Upper lobe of right lung (tissue), 1 donor: ENCODE measurements around the gene HORMAD1. TPM values are rescaled to one million over a fixed set of nuclear protein-coding genes. Genes with fewer than 3 reads are reported as not detected.
"Not testable (repeated sequence)": the region's sequence is repeated elsewhere in the genome, so short reads cannot be mapped to it uniquely, and the experiment has no call there.

ENCODE experiments used
- ATAC-seq: fragments of 200-7000 bp; cut with Tn5 transposase; one replicate; pipeline ENCODE4 v1.9.1; 2020; ENCODE audit warnings: mild to moderate bottlenecking, moderate library complexity
- DNase-seq: peaks from one replicate; pipeline ENCODE4 v3.0.0-alpha.2; 2020
- H3K27ac ChIP-seq: fragments of 200-600 bp; one replicate; pipeline ENCODE4 v1.8.0; 2022
- H3K27me3 ChIP-seq: fragments of 200-600 bp; one replicate; pipeline ENCODE4 v1.8.0; 2022; ENCODE audit warnings: mild to moderate bottlenecking
- H3K36me3 ChIP-seq: fragments of 200-600 bp; one replicate; pipeline ENCODE4 v1.8.0; 2022
- H3K4me1 ChIP-seq: fragments of 200-600 bp; one replicate; pipeline ENCODE4 v1.8.0; 2022
- H3K4me3 ChIP-seq: fragments of 200-600 bp; one replicate; pipeline ENCODE4 v1.8.0; 2022; ENCODE audit warnings: mild to moderate bottlenecking
- H3K9me3 ChIP-seq: fragments of 200-600 bp; one replicate; pipeline ENCODE4 v1.8.0; 2022
- intact Hi-C: fragments of 100-400 bp; cut with DNase I; formaldehyde crosslinking; loops from one replicate; pipeline ENCODE4 v1.11.0; 2022
- total RNA-seq: library from RNA; stranded (reverse); fragmentation: NEBNext Ultra II Directional; extraction: Animal tissue kit (Norgen Biotek cat#: 25700); gene quantifications from one replicate; pipeline ENCODE4 v1.2.1, GENCODE V29; 2021
- TF ChIP-seq, protein P1 (sequence below): fragments of 200-600 bp; IDR thresholded peaks from one replicate; pipeline ENCODE4 v1.8.0; 2022; ENCODE audit warnings: antibody characterized with exemption
- donor health status: DM: no; HTN: yes; CAD: no; lungs with severe emphysema.

HORMAD1 gene
- total RNA-seq, 1 donor from 2014 or later, result 1.2 TPM

DNA sequence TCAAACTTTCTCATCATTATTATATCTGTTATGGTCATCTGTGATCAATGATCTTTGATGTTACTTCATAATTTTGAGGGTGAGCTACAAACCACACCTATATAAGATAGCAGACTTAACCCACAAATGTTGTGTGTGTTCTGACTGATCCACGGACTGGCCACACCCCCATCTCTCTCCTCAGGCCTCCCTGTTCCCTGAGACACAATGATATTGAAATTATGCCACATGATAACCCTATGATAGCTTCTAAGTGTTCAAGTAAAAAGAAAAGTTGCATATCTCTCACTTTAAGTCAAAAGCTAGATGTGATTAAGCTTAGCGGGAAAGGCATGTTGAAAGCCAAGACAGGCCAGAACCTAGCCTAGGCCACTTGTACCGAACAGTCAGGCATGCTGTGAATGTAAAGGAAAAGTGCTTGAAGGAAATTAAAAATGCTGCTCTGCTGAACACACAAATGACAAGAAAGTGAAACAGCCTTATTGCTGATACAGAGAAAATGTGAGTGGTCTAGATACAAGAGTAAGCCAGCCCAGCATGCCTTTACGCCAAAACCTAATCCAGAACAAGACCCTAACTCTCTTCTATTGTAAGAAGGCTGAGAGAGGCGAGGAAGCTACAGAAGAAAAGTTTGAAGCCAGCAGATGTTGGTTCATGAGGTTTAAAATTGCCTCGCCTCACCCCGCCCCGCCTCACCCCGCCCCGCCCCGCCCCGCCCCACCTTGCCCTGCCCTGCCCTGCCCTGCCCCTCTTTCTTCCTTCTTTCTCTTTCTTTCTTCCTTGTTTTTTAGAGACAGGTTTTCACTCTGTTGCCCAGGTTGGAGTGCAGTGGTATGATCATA lies 28.4 kb upstream of the HORMAD1 start:
- no peaks in the 10 kb centered on the region for H3K27me3 ChIP-seq
- H3K9me3 ChIP-seq, result no peaks in the 10 kb centered on the region
- DNase-seq (no peak), ATAC-seq (no peak)
- peaks cover 73% of the 10 kb centered on the region for H3K36me3 ChIP-seq
- no peaks in the 10 kb centered on the region for H3K4me1 ChIP-seq
- TF ChIP-seq, protein P1, sequence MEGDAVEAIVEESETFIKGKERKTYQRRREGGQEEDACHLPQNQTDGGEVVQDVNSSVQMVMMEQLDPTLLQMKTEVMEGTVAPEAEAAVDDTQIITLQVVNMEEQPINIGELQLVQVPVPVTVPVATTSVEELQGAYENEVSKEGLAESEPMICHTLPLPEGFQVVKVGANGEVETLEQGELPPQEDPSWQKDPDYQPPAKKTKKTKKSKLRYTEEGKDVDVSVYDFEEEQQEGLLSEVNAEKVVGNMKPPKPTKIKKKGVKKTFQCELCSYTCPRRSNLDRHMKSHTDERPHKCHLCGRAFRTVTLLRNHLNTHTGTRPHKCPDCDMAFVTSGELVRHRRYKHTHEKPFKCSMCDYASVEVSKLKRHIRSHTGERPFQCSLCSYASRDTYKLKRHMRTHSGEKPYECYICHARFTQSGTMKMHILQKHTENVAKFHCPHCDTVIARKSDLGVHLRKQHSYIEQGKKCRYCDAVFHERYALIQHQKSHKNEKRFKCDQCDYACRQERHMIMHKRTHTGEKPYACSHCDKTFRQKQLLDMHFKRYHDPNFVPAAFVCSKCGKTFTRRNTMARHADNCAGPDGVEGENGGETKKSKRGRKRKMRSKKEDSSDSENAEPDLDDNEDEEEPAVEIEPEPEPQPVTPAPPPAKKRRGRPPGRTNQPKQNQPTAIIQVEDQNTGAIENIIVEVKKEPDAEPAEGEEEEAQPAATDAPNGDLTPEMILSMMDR, result no peak
- intact Hi-C loops, result no loop called here
- no peak overlapping the region for H3K4me3 ChIP-seq
- no peak overlapping the region for H3K27ac ChIP-seq

GRCh38 chr1:150730130-150730721 lies 9.5 kb upstream of the HORMAD1 start:
- H3K4me3 ChIP-seq, result no peak overlapping the region
- H3K27me3 ChIP-seq, result no peaks in the 10 kb centered on the region
- intact Hi-C loops, result no loop called here
- no peak overlapping the region for H3K27ac ChIP-seq
- ATAC-seq (no peak), DNase-seq (no peak)
- TF ChIP-seq, protein P1, result no peak
- H3K9me3 ChIP-seq, result no peaks in the 10 kb centered on the region
- H3K36me3 ChIP-seq, result peaks cover 22% of the 10 kb centered on the region
- no peaks in the 10 kb centered on the region for H3K4me1 ChIP-seq

DNA sequence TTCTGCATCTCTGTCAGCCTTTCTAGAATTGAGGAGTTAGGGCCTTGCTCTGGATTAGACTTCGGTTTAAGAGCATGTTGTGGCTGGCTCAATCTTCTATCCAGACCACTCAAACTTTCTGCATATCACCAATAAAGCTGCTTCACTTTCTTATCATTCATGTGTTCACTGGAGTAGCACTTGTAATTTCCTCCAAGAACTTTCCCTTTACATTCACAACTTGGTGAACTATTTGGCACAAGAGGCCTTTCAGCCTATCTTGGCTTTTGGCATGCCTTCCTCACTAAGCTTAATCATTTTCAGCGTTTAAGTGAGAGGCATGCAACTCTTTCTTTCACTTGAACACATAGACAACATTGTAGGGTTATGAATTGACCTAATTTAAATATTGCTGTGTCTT lies 3.6 kb upstream of the HORMAD1 start:
- ATAC-seq (no peak), DNase-seq (no peak)
- Histone ChIP-seq H3K36me3 (no peaks in the 10 kb centered on the region), H3K4me3 (no peak overlapping the region), H3K9me3 (no peaks in the 10 kb centered on the region), H3K4me1 (no peaks in the 10 kb centered on the region), H3K27me3 (no peaks in the 10 kb centered on the region), H3K27ac (no peak overlapping the region)
- TF ChIP-seq, protein P1, result no peak
- intact Hi-C loops, result no loop called here

DNA sequence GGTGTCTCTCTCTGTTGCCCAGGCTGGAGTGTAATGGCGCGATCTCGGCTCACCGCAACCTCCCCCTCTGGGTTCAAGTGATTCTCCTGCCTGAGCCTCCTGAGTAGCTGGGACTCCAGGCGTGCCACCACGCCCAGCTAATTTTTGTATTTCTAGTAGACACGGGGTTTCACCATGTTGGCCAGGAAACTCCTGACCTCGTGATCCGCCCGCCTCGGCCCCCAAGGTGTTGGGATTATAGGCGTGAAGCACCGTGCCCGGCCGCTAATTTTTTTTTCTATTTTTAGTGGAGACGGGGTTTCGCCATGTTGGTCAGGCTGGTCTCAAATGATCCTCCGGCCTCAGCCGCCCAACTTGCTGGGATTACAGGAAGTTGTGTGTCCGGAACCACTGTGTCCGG lies 597 bp downstream of the HORMAD1 start:
- TF ChIP-seq, protein P1, result no peak

GRCh38 chr1:150718225-150718891 lies 2.3 kb downstream of the HORMAD1 start:
- Histone ChIP-seq H3K27me3 (no peaks in the 10 kb centered on the region), H3K36me3 (no peaks in the 10 kb centered on the region), H3K4me1 (no peaks in the 10 kb centered on the region), H3K9me3 (no peaks in the 10 kb centered on the region), H3K27ac (no peak overlapping the region), H3K4me3 (no peak overlapping the region)
- DNase-seq, result no peak
- ATAC-seq, result no peak
- intact Hi-C loops, result no loop called here
- TF ChIP-seq, protein P1, result no peak

More for the DNA sequence above, 597 bp downstream of the HORMAD1 start:
- H3K36me3 ChIP-seq, result no peaks in the 10 kb centered on the region
- intact Hi-C loops, result no loop called here
- H3K4me1 ChIP-seq, result no peaks in the 10 kb centered on the region
- H3K4me3 ChIP-seq, result no peak overlapping the region
- H3K27ac ChIP-seq, result no peak overlapping the region
- ATAC-seq (no peak), DNase-seq (no peak)
- no peaks in the 10 kb centered on the region for H3K9me3 ChIP-seq
- H3K27me3 ChIP-seq, result no peaks in the 10 kb centered on the region

DNA sequence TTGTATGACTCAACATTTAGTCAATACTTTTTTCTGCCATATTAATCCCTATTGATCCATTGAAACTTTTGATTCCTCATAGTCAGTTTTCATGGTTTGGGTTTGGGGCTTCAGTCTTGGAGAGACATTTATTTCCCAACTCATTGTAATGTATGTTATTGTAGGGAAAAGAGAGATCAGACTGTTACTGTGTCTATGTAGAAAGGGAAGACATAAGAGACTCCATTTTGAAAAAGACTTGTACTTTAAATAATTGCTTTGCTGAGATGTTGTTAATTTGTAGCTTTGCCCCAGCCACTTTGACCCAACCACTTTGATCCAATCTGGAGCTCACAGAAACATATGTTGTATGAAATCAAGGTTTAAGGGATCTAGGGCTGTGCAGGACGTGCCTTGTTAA lies 11.7 kb downstream of the HORMAD1 start:
- intact Hi-C loops, H3K4me1 ChIP-seq, ATAC-seq, H3K36me3 ChIP-seq, H3K4me3 ChIP-seq, H3K9me3 ChIP-seq, H3K27me3 ChIP-seq, DNase-seq, H3K27ac ChIP-seq: not testable (repeated sequence)
